OCI-LY1 (cell line): ENCODE data around the gene GLIPR2.

Experiments
- H2AFZ ChIP-seq: fragments of 200-600 bp; sonication (generic), shearing (Covaris generic); 2 replicates; pipeline ENCODE4 v1.6.0; 2014; ENCODE audit warnings: antibody characterized with exemption, mild to moderate bottlenecking, low read length
- H3F3A ChIP-seq: fragments of 200-600 bp; sonication (generic), shearing (Covaris generic); 2 replicates; pipeline ENCODE4 v1.6.0; 2014; ENCODE audit warnings: mild to moderate bottlenecking, antibody characterized with exemption, low read length, moderate library complexity; ENCODE audit not compliant: insufficient read depth
- H3K27ac ChIP-seq: fragments of 200-600 bp; sonication (generic); 2 replicates; pipeline ENCODE4 v1.5.1; 2014; ENCODE audit warnings: low read length, mixed run types, mild to moderate bottlenecking, low read depth; ENCODE audit not compliant: poor library complexity, severe bottlenecking
- H3K27me3 ChIP-seq: fragments of 200-600 bp; sonication (generic); 2 replicates; pipeline ENCODE4 v1.6.0; 2014; ENCODE audit warnings: antibody characterized with exemption, mild to moderate bottlenecking, low read length, moderate library complexity; ENCODE audit not compliant: insufficient read depth
- H3K36me3 ChIP-seq: fragments of 200-600 bp; sonication (generic); 2 replicates; pipeline ENCODE4 v1.6.1; 2014; ENCODE audit warnings: mild to moderate bottlenecking, antibody characterized with exemption, low read length, moderate library complexity, mixed read lengths; ENCODE audit not compliant: insufficient read depth
- H3K4me1 ChIP-seq: fragments of 200-600 bp; sonication (generic); 2 replicates; pipeline ENCODE4 v1.5.1; 2014; ENCODE audit warnings: mild to moderate bottlenecking, low read length, moderate library complexity; ENCODE audit not compliant: insufficient read depth, severe bottlenecking
- H3K4me2 ChIP-seq: fragments of 200-600 bp; sonication (generic), shearing (Covaris generic); 2 replicates; pipeline ENCODE4 v1.6.1; 2014; ENCODE audit warnings: low read length
- H3K4me3 ChIP-seq: fragments of 200-600 bp; sonication (generic); 2 replicates; pipeline ENCODE4 v1.5.1; 2014; ENCODE audit warnings: low read length, low read depth, mild to moderate bottlenecking, mixed read lengths; ENCODE audit not compliant: poor library complexity, severe bottlenecking
- H3K79me2 ChIP-seq: fragments of 200-600 bp; shearing (Covaris generic); 2 replicates; pipeline ENCODE4 v1.6.1; 2016; ENCODE audit warnings: mixed run types, low read length, mixed read lengths; ENCODE audit not compliant: insufficient read depth
- H3K9ac ChIP-seq: fragments of 200-600 bp; sonication (generic), shearing (Covaris generic); 2 replicates; pipeline ENCODE4 v1.6.1; 2014; ENCODE audit warnings: mild to moderate bottlenecking, low read length, mixed read lengths
- H3K9me2 ChIP-seq: fragments of 200-600 bp; sonication (generic), shearing (Covaris generic); 2 replicates; pipeline ENCODE4 v1.6.1; 2014; ENCODE audit warnings: low read depth, mild to moderate bottlenecking, low read length, mixed read lengths
- H3K9me3 ChIP-seq: fragments of 200-600 bp; shearing (Covaris generic); 2 replicates; pipeline ENCODE4 v1.6.1; 2014; ENCODE audit warnings: low read length, mixed read lengths
- H4K20me1 ChIP-seq: fragments of 200-600 bp; sonication (generic), shearing (Covaris generic); 2 replicates; pipeline ENCODE4 v1.6.0; 2016; ENCODE audit warnings: mild to moderate bottlenecking, low read length; ENCODE audit not compliant: insufficient read depth
- EZH2 ChIP-seq: fragments of 200-600 bp; sonication (generic), shearing (Covaris generic); IDR thresholded peaks from 2 replicates; pipeline ENCODE4 v1.8.0; 2017; ENCODE audit warnings: borderline replicate concordance, mixed run types, mild to moderate bottlenecking, antibody characterized with exemption, low read length, moderate library complexity, mixed read lengths
- TF ChIP-seq, protein P1 (sequence below): fragments of 200-600 bp; sonication (generic), shearing (Covaris generic); IDR thresholded peaks from 2 replicates; pipeline ENCODE4 v1.5.1; 2017; ENCODE audit warnings: mild to moderate bottlenecking, antibody characterized with exemption, low read length, moderate library complexity, mixed read lengths

GLIPR2 gene

GRCh38 chr9:36192196-36192595 is 55.7 kb downstream of the GLIPR2 start:
- no peak overlapping the region for H2AFZ ChIP-seq
- H3K79me2 ChIP-seq: peaks cover 48% of the 10 kb centered on the region
- no peaks in the 10 kb centered on the region for H3F3A ChIP-seq
- H3K9me3 ChIP-seq: no peaks in the 10 kb centered on the region
- peak overlapping the region; percentile 97 for H3K4me2 ChIP-seq
- H3K27ac ChIP-seq: no peak overlapping the region
- H3K9ac ChIP-seq: peak overlapping the region; percentile 90
- peak overlapping the region; percentile 92 for H3K4me3 ChIP-seq
- no peaks in the 10 kb centered on the region for H3K9me2 ChIP-seq
- peaks cover 36% of the 10 kb centered on the region for H3K4me1 ChIP-seq
- no peaks in the 10 kb centered on the region for H4K20me1 ChIP-seq
- H3K27me3 ChIP-seq: no peaks in the 10 kb centered on the region
- TF ChIP-seq, protein P1, sequence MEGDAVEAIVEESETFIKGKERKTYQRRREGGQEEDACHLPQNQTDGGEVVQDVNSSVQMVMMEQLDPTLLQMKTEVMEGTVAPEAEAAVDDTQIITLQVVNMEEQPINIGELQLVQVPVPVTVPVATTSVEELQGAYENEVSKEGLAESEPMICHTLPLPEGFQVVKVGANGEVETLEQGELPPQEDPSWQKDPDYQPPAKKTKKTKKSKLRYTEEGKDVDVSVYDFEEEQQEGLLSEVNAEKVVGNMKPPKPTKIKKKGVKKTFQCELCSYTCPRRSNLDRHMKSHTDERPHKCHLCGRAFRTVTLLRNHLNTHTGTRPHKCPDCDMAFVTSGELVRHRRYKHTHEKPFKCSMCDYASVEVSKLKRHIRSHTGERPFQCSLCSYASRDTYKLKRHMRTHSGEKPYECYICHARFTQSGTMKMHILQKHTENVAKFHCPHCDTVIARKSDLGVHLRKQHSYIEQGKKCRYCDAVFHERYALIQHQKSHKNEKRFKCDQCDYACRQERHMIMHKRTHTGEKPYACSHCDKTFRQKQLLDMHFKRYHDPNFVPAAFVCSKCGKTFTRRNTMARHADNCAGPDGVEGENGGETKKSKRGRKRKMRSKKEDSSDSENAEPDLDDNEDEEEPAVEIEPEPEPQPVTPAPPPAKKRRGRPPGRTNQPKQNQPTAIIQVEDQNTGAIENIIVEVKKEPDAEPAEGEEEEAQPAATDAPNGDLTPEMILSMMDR: no peak
- TF ChIP-seq EZH2: no peak
- peaks cover 35% of the 10 kb centered on the region; the same call in 1 of the 2 replicates for H3K36me3 ChIP-seq

GRCh38 chr9:36193023-36193422 is 56.5 kb downstream of the GLIPR2 start:
- Histone ChIP-seq H3K4me3 (peak overlapping the region; percentile 92), H3K36me3 (peaks cover 42% of the 10 kb centered on the region), H4K20me1 (no peaks in the 10 kb centered on the region), H3K79me2 (peaks cover 52% of the 10 kb centered on the region), H3F3A (no peaks in the 10 kb centered on the region), H3K9me3 (no peaks in the 10 kb centered on the region), H3K27me3 (no peaks in the 10 kb centered on the region), H2AFZ (no peak overlapping the region), H3K4me2 (peak overlapping the region; percentile 97), H3K4me1 (peaks cover 36% of the 10 kb centered on the region), H3K9ac (peak overlapping the region; percentile 90; the same call in 1 of the 2 replicates), H3K9me2 (no peaks in the 10 kb centered on the region), H3K27ac (no peak overlapping the region)
- TF ChIP-seq, protein P1: no peak
- no peak for TF ChIP-seq EZH2

- Histone ChIP-seq H3K27ac (no peak overlapping the region), H3K27me3 (no peaks in the 10 kb centered on the region), H3K36me3 (peaks cover 50% of the 10 kb centered on the region), H3F3A (no peaks in the 10 kb centered on the region), H3K9me3 (no peaks in the 10 kb centered on the region), H4K20me1 (no peaks in the 10 kb centered on the region), H3K4me3 (no peak overlapping the region), H3K79me2 (peaks cover 52% of the 10 kb centered on the region), H3K4me1 (peaks cover 36% of the 10 kb centered on the region), H2AFZ (no peak overlapping the region), H3K4me2 (no peak overlapping the region), H3K9me2 (no peaks in the 10 kb centered on the region), H3K9ac (no peak overlapping the region)
- TF ChIP-seq EZH2: no peak
- TF ChIP-seq, protein P1: no peak
These were observed 57.9 kb downstream of the GLIPR2 start for GRCh38 chr9:36194326-36195000.
